Lower lobe of right lung (tissue), 2 donors: ENCODE data around the gene NET1. TPM values are rescaled to one million over a fixed set of nuclear protein-coding genes. Genes with fewer than 3 reads are reported as not detected.

Experiments
- ATAC-seq, 2 donors: fragments of 200-7000 bp; cut with Tn5 transposase; one replicate each; pipeline ENCODE4 v1.9.1; 2020 to 2022; ENCODE audit warnings: mild to moderate bottlenecking in 2 of 2, moderate library complexity in 2 of 2
- DNase-seq: peaks from one replicate; pipeline ENCODE4 v3.0.0-alpha.2; 2020
- H3K27ac ChIP-seq: fragments of 200-600 bp; one replicate; pipeline ENCODE4 v1.8.0; 2022
- H3K27me3 ChIP-seq: fragments of 200-600 bp; one replicate; pipeline ENCODE4 v1.8.0; 2022; ENCODE audit warnings: low read depth
- H3K36me3 ChIP-seq: fragments of 200-600 bp; one replicate; pipeline ENCODE4 v1.8.0; 2022; ENCODE audit warnings: mild to moderate bottlenecking
- H3K4me1 ChIP-seq: fragments of 200-600 bp; one replicate; pipeline ENCODE4 v1.8.0; 2022
- H3K4me3 ChIP-seq: fragments of 200-600 bp; one replicate; pipeline ENCODE4 v1.8.0; 2022; ENCODE audit warnings: mild to moderate bottlenecking
- H3K9me3 ChIP-seq: fragments of 200-600 bp; one replicate; pipeline ENCODE4 v1.8.0; 2022
- intact Hi-C: fragments of 100-400 bp; cut with DNase I; formaldehyde crosslinking; loops from one replicate; pipeline ENCODE4 v1.11.0; 2022
- total RNA-seq: library from RNA; stranded (reverse); fragmentation: NEBNext Ultra II Directional; extraction: Animal tissue kit (Norgen Biotek cat#: 25700); gene quantifications from one replicate; pipeline ENCODE4 v1.2.1, GENCODE V29; 2021
- TF ChIP-seq, protein P1 (sequence below): fragments of 200-600 bp; IDR thresholded peaks from one replicate; pipeline ENCODE4 v1.8.0; 2022; ENCODE audit warnings: antibody characterized with exemption, mild to moderate bottlenecking
- donor health status: DM: no; HTN: yes; CAD: no; lungs with severe emphysema.

The NET1 gene
- total RNA-seq, 1 donor from 2014 or later, result 46.7 TPM

DNA sequence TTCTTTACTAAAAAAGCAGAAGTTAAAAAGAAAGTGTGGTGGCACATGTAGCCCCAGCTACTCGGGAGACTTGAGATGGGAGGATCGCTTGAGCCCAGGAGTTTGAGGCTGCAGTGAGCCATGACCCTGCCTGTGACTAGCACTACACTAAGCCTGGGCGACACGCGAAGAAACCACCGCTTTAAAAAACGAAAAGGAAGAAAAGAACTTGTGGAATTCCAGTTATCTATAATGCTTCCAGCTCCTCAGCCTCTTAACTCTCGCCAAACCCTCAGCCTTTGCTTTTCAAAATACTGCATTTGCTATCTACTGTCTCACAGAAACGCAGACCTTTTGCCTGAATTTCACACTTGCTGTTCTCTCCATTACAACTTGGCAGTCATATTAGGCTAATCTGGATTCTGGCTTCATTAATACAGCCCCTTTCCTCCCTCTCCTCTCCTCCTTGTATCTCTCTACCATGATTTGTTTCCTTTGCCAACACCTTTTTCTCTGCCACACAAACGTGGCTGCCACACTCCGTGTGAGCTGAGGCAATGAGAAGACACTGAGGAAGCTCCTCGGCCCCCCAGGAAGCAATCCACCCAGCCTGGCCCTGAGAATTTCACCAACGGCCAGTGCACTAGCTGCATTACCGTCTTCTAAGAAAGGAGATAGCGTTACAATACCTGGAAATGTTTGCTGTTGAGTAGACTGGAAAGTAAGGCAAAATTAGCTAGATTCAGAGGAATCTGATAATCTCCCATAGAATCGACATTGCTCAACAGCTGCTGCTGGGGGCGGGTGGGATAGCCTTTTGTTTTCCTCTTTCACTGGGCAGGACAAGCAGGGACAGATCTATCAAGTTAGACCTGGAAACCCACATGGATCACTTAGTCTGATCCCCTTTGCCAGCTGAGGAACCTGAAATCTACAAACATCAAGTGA, 49.8 kb downstream of the NET1 start:
- no peak overlapping the region for H3K4me3 ChIP-seq
- TF ChIP-seq, protein P1, sequence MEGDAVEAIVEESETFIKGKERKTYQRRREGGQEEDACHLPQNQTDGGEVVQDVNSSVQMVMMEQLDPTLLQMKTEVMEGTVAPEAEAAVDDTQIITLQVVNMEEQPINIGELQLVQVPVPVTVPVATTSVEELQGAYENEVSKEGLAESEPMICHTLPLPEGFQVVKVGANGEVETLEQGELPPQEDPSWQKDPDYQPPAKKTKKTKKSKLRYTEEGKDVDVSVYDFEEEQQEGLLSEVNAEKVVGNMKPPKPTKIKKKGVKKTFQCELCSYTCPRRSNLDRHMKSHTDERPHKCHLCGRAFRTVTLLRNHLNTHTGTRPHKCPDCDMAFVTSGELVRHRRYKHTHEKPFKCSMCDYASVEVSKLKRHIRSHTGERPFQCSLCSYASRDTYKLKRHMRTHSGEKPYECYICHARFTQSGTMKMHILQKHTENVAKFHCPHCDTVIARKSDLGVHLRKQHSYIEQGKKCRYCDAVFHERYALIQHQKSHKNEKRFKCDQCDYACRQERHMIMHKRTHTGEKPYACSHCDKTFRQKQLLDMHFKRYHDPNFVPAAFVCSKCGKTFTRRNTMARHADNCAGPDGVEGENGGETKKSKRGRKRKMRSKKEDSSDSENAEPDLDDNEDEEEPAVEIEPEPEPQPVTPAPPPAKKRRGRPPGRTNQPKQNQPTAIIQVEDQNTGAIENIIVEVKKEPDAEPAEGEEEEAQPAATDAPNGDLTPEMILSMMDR, result no peak
- no peak overlapping the region for H3K27ac ChIP-seq
- H3K9me3 ChIP-seq, result no peaks in the 10 kb centered on the region
- peaks cover 13% of the 10 kb centered on the region for H3K36me3 ChIP-seq
- intact Hi-C loops, result no loop called here
- no peak for ATAC-seq
- peaks cover 12% of the 10 kb centered on the region for H3K4me1 ChIP-seq
- DNase-seq, result no peak
- H3K27me3 ChIP-seq, result no peaks in the 10 kb centered on the region

DNA sequence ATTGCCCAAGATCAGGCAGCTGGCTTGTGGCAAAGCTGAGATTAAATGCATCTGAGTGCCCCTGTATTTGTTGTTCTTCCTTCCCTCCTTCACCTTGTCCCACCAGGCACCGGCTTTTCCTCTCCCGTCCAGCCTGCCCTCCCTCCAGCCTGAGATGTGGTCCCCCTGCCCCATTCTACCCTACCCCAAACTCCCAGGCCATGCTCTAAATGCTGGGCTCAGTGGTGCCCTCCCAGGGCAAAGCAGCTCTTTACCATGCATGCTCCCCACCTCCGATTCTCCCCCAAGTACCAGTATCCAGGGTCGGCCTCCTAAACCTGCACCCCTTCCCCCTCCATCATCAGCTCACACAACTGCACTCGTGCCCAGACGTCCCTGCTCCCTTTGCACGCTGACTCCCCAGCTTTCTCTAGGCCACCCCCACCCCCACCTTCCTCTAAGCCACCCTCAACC, 50.5 kb downstream of the NET1 start:
- Histone ChIP-seq H3K9me3 (no peaks in the 10 kb centered on the region), H3K4me1 (peaks cover 14% of the 10 kb centered on the region), H3K36me3 (peaks cover 6% of the 10 kb centered on the region), H3K27me3 (no peaks in the 10 kb centered on the region), H3K4me3 (no peak overlapping the region), H3K27ac (no peak overlapping the region)
- intact Hi-C loops, result no loop called here
- DNase-seq (no peak), ATAC-seq (no peak)
- TF ChIP-seq, protein P1, result no peak

DNA sequence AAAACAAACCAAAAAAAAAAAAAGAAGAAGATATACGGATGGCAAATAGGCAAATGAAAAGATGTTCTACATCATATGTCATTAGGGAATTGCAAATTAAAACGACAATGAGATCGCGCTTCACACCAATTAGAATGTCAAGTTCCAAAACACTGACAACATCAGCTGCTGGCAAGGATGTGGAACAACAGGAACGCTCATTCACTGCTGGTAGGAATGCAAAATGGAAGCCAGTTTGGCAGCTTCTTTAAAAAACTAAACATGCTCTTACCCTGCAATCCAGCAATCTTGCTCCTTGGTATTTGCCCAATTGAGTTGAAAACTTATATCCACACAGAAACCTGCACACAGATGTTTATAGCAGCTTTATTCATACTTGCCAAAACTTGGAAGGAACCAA, 52.2 kb downstream of the NET1 start:
- H3K27ac ChIP-seq, result peak overlapping the region; percentile 18
- TF ChIP-seq, protein P1, result no peak
- intact Hi-C loops, result no loop called here
- no peak overlapping the region for H3K4me3 ChIP-seq
- DNase-seq (no peak), ATAC-seq (no peak)
- H3K4me1 ChIP-seq, result peaks cover 14% of the 10 kb centered on the region
- H3K27me3 ChIP-seq, result no peaks in the 10 kb centered on the region
- no peaks in the 10 kb centered on the region for H3K36me3 ChIP-seq
- no peaks in the 10 kb centered on the region for H3K9me3 ChIP-seq

DNA sequence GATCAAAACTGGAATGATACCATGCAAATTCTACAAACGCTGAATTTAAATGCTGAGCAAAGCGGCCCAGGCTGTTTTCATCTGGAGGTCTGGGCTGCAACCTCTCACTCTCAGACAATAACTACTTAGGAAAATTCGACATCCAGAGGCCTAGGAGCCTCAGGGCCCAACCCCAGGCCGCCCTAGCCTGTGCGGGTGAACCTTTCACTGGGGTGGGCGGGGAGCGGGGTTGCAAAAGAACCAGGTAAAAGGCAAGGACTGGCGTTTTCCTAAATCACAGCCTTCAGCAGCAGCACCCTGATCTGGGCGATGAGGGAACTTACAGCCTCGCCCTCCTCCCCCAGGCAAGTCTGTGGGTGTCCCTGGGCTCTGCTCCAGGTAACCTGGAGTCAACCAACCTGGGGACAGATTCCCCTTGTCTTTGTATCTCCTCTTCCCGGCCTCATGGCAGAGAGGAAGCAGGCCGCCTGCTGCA, 53.7 kb downstream of the NET1 start:
- Histone ChIP-seq H3K4me1 (peaks cover 14% of the 10 kb centered on the region), H3K27me3 (no peaks in the 10 kb centered on the region), H3K4me3 (no peak overlapping the region), H3K36me3 (no peaks in the 10 kb centered on the region), H3K27ac (peak overlapping the region; percentile 79), H3K9me3 (no peaks in the 10 kb centered on the region)
- intact Hi-C loops, result no loop called here
- DNase-seq, result no peak
- ATAC-seq, result peak in 1 of 2 donors; percentile 3
- TF ChIP-seq, protein P1, result no peak

DNA sequence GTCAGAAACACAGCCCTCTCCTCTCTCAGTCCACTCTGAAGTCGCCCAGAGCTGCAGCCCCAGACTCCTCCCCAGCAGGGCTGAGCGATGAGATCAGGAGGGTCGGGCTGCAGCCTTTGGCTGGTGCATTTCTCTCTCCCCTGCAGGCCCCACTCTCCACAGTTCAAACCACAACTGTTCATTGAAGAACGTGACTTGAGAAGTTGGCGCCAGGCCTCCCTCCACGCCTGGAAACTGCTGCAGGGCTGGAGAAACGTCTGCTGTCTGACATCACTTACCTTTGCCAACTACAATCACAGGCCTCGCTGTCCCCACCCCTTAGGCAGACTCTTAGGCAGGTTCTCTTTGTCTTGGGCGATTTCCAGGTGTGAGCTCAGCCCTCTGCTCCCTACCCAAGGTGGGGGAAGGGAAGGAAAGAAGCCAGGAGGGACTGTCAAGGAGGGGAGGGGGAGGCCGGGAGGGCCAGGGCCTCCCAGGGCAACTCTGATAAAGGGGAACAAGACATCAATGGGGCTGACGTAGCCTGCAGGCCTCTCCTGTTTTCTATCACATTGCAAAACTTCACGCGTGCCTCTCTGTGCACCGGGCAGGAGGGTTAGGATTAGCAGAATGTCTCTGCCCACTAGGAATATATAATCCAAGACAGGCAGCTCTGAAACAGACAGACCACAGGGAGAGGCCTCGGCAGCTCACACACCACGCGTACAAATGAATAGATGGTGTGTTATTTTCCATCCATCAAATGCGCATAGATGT, 54.3 kb downstream of the NET1 start:
- Histone ChIP-seq H3K27me3 (no peaks in the 10 kb centered on the region), H3K4me3 (peak overlapping the region; percentile 2), H3K36me3 (no peaks in the 10 kb centered on the region), H3K4me1 (peaks cover 14% of the 10 kb centered on the region), H3K9me3 (no peaks in the 10 kb centered on the region), H3K27ac (peak overlapping the region; percentile 79)
- DNase-seq (peak; percentile 80), ATAC-seq (peak; percentile 90 to 92)
- intact Hi-C loops, result no loop called here
- TF ChIP-seq, protein P1, result no peak
